Osteoblast (primary cell): ENCODE results near the gene STOML2. TPM values are rescaled to one million over a fixed set of nuclear protein-coding genes. Genes with fewer than 3 reads are reported as not detected.

Experiments
- DNase-seq: peaks from one replicate; pipeline ENCODE4 v3.0.0; 2011; ENCODE audit warnings: low spot score, mixed read lengths; ENCODE audit not compliant: insufficient read length; ENCODE audit errors: missing footprints
- H2AFZ ChIP-seq: 2 replicates; pipeline ENCODE4 v1.6.0; 2011; ENCODE audit warnings: mild to moderate bottlenecking, low read length
- H3K27ac ChIP-seq: 2 replicates; pipeline ENCODE4 v1.5.1; 2011; ENCODE audit warnings: mild to moderate bottlenecking, low read depth, low read length, moderate library complexity
- H3K27me3 ChIP-seq: 2 replicates; pipeline ENCODE4 v1.6.0; 2012; ENCODE audit warnings: mild to moderate bottlenecking, control low read depth, inconsistent platforms, low read length, moderate library complexity; ENCODE audit not compliant: insufficient read depth
- H3K36me3 ChIP-seq: 2 replicates; pipeline ENCODE4 v1.5.1; 2011; ENCODE audit warnings: mild to moderate bottlenecking, low read length, control low read depth, moderate library complexity; ENCODE audit not compliant: insufficient read depth
- H3K4me1 ChIP-seq: 2 replicates; pipeline ENCODE4 v1.5.1; 2011; ENCODE audit warnings: mild to moderate bottlenecking, low read length, control low read depth, moderate library complexity; ENCODE audit not compliant: insufficient read depth
- H3K4me2 ChIP-seq: 2 replicates; pipeline ENCODE4 v1.6.0; 2011; ENCODE audit warnings: mild to moderate bottlenecking, low read length; ENCODE audit not compliant: insufficient read depth
- H3K4me3 ChIP-seq: fragments of 200-600 bp; sonication (generic); 3 replicates; pipeline ENCODE4 v1.5.1; 2012; ENCODE audit warnings: mild to moderate bottlenecking, low read length, inconsistent platforms; ENCODE audit not compliant: insufficient read depth
- H3K79me2 ChIP-seq: 2 replicates; pipeline ENCODE4 v1.6.0; 2012; ENCODE audit warnings: mild to moderate bottlenecking, low read length, control low read depth, inconsistent platforms; ENCODE audit not compliant: insufficient read depth
- H3K9me3 ChIP-seq: 2 replicates; pipeline ENCODE4 v1.5.1; 2011; ENCODE audit warnings: low read depth, low read length, control low read depth
- H4K20me1 ChIP-seq: 2 replicates; pipeline ENCODE4 v1.6.0; 2012; ENCODE audit warnings: mild to moderate bottlenecking, low read length, control low read depth; ENCODE audit not compliant: insufficient read depth
- total RNA-seq: library from RNA; depleted of rRNA; stranded (reverse); fragments of >200 nt; gene quantifications from 2 replicates; pipeline ENCODE4 v1.2.3, GENCODE V29; 2012
- TF ChIP-seq, protein P1 (sequence below): IDR thresholded peaks from 2 replicates; pipeline ENCODE4 v1.5.1; 2011; ENCODE audit warnings: mild to moderate bottlenecking, low read depth, low read length, moderate library complexity; ENCODE audit errors: extremely low read depth

The STOML2 gene
- total RNA-seq, 1 donor: 130 TPM

DNA sequence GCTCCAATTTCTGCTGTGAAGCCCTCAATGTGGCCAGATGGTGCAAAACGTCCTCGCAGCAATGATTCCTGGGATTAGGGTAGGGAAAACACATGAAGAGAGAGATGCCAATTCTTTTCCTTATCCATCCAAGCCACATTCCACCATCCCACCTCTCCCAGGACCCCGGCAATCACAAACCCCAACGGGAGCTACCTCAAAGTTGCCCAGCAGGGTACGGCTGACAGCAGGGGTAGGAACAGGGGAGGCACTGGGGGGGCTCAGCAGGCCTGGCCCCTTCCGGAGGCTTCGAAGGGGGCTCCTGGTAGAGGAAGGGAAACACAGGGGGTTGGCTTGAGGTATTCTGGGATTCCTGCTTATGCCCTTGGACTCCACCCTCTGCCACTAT lies 3.4 kb upstream of the STOML2 start:
- Histone ChIP-seq H3K4me3 (no peak overlapping the region), H3K27me3 (no peaks in the 10 kb centered on the region), H3K79me2 (peaks cover 67% of the 10 kb centered on the region), H3K4me2 (no peak overlapping the region), H3K4me1 (peaks cover 33% of the 10 kb centered on the region), H2AFZ (no peak overlapping the region), H3K9me3 (no peaks in the 10 kb centered on the region), H3K27ac (no peak overlapping the region), H4K20me1 (peaks cover 29% of the 10 kb centered on the region), H3K36me3 (peaks cover 55% of the 10 kb centered on the region)
- DNase-seq: peak; percentile 60
- TF ChIP-seq, protein P1, sequence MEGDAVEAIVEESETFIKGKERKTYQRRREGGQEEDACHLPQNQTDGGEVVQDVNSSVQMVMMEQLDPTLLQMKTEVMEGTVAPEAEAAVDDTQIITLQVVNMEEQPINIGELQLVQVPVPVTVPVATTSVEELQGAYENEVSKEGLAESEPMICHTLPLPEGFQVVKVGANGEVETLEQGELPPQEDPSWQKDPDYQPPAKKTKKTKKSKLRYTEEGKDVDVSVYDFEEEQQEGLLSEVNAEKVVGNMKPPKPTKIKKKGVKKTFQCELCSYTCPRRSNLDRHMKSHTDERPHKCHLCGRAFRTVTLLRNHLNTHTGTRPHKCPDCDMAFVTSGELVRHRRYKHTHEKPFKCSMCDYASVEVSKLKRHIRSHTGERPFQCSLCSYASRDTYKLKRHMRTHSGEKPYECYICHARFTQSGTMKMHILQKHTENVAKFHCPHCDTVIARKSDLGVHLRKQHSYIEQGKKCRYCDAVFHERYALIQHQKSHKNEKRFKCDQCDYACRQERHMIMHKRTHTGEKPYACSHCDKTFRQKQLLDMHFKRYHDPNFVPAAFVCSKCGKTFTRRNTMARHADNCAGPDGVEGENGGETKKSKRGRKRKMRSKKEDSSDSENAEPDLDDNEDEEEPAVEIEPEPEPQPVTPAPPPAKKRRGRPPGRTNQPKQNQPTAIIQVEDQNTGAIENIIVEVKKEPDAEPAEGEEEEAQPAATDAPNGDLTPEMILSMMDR: no peak

DNA sequence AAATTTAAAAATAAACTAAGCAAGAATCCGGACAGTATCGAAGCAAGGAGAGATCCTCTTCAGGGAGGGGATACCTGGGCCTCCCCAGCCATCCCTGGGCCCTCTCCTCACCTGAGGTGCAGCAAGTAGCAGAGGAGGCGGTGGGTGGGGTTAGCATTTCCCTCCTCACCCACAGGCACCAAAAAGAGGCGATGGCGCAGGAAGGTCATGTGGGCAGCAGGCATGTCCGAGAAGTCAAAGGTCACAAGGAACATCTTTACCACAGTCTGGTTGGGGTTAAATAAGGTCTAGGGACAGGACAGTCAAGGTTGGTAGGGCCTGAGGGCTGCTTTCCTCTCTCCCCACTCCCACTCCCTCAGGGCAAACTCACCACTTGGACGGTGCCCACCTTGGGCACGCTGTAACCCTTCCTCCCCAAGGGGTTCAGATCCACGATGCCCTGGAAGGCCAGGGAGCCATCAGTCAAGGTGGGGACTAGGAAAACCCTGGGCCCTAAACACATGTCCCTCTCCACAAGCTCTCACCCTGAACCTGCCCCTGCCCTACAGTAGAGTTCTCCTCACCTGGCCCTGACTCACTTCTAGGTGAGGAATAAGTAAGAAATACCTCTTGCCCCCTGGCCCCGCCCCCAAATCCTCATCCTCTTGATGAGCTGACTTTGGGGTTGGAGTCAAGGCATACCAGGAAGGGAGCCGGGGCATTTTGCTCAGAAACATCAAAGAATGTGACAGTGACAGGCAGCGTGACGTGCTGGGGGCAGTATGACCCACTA lies 2.8 kb upstream of the STOML2 start:
- no peak overlapping the region for H2AFZ ChIP-seq
- H3K27me3 ChIP-seq: no peaks in the 10 kb centered on the region
- no peak overlapping the region for H3K4me2 ChIP-seq
- H3K27ac ChIP-seq: no peak overlapping the region
- H3K79me2 ChIP-seq: peaks cover 65% of the 10 kb centered on the region
- H3K36me3 ChIP-seq: peaks cover 60% of the 10 kb centered on the region
- H4K20me1 ChIP-seq: peaks cover 29% of the 10 kb centered on the region
- no peaks in the 10 kb centered on the region for H3K9me3 ChIP-seq
- peaks cover 31% of the 10 kb centered on the region for H3K4me1 ChIP-seq
- peak; percentile 59 for DNase-seq
- no peak overlapping the region for H3K4me3 ChIP-seq
- TF ChIP-seq, protein P1: no peak

DNA sequence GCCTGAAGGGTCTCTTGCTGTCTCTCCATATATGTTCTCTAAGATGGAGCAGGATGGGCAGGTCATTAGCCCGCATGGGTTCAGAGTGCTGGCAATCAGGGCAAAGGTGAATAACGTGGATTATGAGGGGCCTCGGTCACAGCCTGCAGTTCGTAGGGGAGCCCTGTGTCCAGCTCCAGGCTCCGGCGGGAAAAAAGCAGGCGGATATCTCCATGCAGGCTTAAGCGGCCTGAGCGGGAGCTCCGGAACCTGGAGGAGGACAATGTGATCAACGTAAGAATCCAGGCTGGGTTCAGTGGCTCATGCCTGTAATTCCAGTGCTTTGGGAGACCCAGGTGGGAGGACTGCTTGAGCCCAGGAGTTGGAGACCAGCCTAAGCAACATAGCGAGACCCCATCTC lies 2.2 kb upstream of the STOML2 start:
- no peak overlapping the region for H3K27ac ChIP-seq
- peaks cover 59% of the 10 kb centered on the region for H3K79me2 ChIP-seq
- H3K4me1 ChIP-seq: peaks cover 24% of the 10 kb centered on the region
- no peak overlapping the region for H2AFZ ChIP-seq
- no peak overlapping the region for H3K4me3 ChIP-seq
- TF ChIP-seq, protein P1: no peak
- no peak overlapping the region for H3K4me2 ChIP-seq
- H3K27me3 ChIP-seq: no peaks in the 10 kb centered on the region
- peaks cover 67% of the 10 kb centered on the region for H3K36me3 ChIP-seq
- peaks cover 26% of the 10 kb centered on the region for H4K20me1 ChIP-seq
- no peak for DNase-seq
- H3K9me3 ChIP-seq: no peaks in the 10 kb centered on the region

DNA sequence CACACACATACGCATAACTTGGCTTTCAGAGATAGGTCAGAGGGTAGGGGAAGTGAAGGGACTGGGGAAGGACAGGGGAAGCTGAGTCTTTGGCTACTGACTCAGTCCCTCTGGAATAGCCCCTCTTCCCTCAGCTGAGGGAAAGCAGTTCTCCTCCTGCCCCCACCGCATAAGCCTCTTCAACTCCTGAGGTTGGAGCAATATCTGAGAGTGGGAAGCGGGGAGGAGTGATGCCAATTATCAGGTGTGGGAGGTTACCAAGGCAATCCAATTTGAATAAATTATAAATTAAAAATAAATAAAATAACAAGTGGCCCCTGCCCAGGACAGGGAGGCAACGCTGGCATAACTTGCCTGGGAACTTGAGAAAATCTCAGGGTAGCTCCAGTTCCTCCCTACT lies 1.7 kb upstream of the STOML2 start:
- Histone ChIP-seq H3K4me3 (no peak overlapping the region), H3K79me2 (peaks cover 53% of the 10 kb centered on the region), H3K36me3 (peaks cover 72% of the 10 kb centered on the region), H3K4me1 (peaks cover 20% of the 10 kb centered on the region), H3K27me3 (no peaks in the 10 kb centered on the region), H2AFZ (no peak overlapping the region), H3K9me3 (no peaks in the 10 kb centered on the region), H3K4me2 (no peak overlapping the region), H3K27ac (peak overlapping the region; percentile 97), H4K20me1 (peaks cover 23% of the 10 kb centered on the region)
- DNase-seq: peak; percentile 10
- TF ChIP-seq, protein P1: no peak
